Ishikawa (cell line): Measurements from ENCODE around the gene ZFR.

Source experiments
- CEBPB ChIP-seq: IDR thresholded peaks from 2 replicates; pipeline ENCODE4 v1.6.1; 2012
- CREB1 ChIP-seq: IDR thresholded peaks from 2 replicates; pipeline ENCODE4 v1.6.1; 2012; ENCODE audit warnings: low read depth
- EGR1 ChIP-seq: IDR thresholded peaks from 2 replicates; pipeline ENCODE4 v1.6.1; 2012
- EP300 ChIP-seq: IDR thresholded peaks from 2 replicates; pipeline ENCODE4 v1.6.1; 2012; ENCODE audit warnings: borderline replicate concordance
- FOXM1 ChIP-seq: IDR thresholded peaks from 2 replicates; pipeline ENCODE4 v1.6.1; 2012; ENCODE audit warnings: low read depth, borderline replicate concordance
- NFIC ChIP-seq: IDR thresholded peaks from 2 replicates; pipeline ENCODE4 v1.6.1; 2012
- RAD21 ChIP-seq: IDR thresholded peaks from 2 replicates; pipeline ENCODE4 v1.6.1; 2012; ENCODE audit warnings: low read depth
- TAF1 ChIP-seq: IDR thresholded peaks from 2 replicates; pipeline ENCODE4 v1.6.1; 2012; ENCODE audit warnings: low read depth, mild to moderate bottlenecking
- TCF12 ChIP-seq: IDR thresholded peaks from 2 replicates; pipeline ENCODE4 v1.6.1; 2012; ENCODE audit warnings: low read depth
- TEAD4 ChIP-seq: IDR thresholded peaks from 2 replicates; pipeline ENCODE4 v1.6.1; 2012
- YY1 ChIP-seq: IDR thresholded peaks from 2 replicates; pipeline ENCODE4 v1.6.1; 2012; ENCODE audit warnings: low read depth
- ZBTB7A ChIP-seq: IDR thresholded peaks from 2 replicates; pipeline ENCODE4 v1.6.1; 2012; ENCODE audit warnings: low read depth
- TF ChIP-seq, protein P1 (sequence below): IDR thresholded peaks from 2 replicates; pipeline ENCODE4 v1.6.1; 2012; ENCODE audit warnings: low read depth, mild to moderate bottlenecking
- TF ChIP-seq, protein P2 (sequence below): IDR thresholded peaks from 2 replicates; pipeline ENCODE4 v1.6.1; 2012

DNA sequence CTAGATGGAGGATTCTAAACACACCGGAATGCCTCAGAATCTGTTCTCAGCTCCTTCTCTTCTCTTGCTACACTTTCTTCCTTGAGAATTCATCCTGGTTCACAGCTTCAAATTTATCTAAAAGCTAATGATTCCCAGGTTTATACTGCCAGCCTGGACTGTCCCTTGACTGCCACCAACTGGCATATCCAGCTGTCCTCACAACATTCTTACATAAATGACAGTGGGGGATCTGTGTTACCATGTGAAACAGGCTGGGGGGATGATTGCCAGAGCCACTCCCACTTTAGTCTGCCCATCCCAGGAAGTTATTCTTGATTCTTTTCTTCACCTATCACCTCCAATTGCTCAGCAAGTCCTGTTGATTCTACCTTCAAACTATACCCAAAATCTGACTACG, 27.2 kb upstream of the ZFR start:
- TF ChIP-seq, protein P1, sequence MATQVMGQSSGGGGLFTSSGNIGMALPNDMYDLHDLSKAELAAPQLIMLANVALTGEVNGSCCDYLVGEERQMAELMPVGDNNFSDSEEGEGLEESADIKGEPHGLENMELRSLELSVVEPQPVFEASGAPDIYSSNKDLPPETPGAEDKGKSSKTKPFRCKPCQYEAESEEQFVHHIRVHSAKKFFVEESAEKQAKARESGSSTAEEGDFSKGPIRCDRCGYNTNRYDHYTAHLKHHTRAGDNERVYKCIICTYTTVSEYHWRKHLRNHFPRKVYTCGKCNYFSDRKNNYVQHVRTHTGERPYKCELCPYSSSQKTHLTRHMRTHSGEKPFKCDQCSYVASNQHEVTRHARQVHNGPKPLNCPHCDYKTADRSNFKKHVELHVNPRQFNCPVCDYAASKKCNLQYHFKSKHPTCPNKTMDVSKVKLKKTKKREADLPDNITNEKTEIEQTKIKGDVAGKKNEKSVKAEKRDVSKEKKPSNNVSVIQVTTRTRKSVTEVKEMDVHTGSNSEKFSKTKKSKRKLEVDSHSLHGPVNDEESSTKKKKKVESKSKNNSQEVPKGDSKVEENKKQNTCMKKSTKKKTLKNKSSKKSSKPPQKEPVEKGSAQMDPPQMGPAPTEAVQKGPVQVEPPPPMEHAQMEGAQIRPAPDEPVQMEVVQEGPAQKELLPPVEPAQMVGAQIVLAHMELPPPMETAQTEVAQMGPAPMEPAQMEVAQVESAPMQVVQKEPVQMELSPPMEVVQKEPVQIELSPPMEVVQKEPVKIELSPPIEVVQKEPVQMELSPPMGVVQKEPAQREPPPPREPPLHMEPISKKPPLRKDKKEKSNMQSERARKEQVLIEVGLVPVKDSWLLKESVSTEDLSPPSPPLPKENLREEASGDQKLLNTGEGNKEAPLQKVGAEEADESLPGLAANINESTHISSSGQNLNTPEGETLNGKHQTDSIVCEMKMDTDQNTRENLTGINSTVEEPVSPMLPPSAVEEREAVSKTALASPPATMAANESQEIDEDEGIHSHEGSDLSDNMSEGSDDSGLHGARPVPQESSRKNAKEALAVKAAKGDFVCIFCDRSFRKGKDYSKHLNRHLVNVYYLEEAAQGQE: no peak
- peak; percentile 45 for TF ChIP-seq RAD21
- no peak for TF ChIP-seq TCF12
- no peak for TF ChIP-seq CREB1
- TF ChIP-seq EGR1: no peak
- TF ChIP-seq, protein P2, sequence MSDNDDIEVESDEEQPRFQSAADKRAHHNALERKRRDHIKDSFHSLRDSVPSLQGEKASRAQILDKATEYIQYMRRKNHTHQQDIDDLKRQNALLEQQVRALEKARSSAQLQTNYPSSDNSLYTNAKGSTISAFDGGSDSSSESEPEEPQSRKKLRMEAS: no peak
- TF ChIP-seq YY1: no peak
- no peak for TF ChIP-seq TEAD4
- TF ChIP-seq EP300: no peak
- TF ChIP-seq NFIC: no peak
- no peak for TF ChIP-seq TAF1
- TF ChIP-seq FOXM1: no peak
- no peak for TF ChIP-seq CEBPB
- no peak for TF ChIP-seq ZBTB7A
